GM18498 (cell line): ENCODE measurements around the gene ENTPD6.
A peak's percentile ranks its signal among the peaks of the same experiment; 100 is the strongest.
"Not testable (repeated sequence)": the region's sequence is repeated elsewhere in the genome, so short reads cannot be mapped to it uniquely, and the experiment has no call there.

Experiments
- ATAC-seq: cut with Tn5 transposase; IDR thresholded peaks from one replicate; pipeline ENCODE4 v1.9.1; 2021; ENCODE audit warnings: mild to moderate bottlenecking, moderate library complexity; ENCODE audit not compliant: unreplicated experiment

The ENTPD6 gene

GRCh38 chr20:25195014-25195961 is at the start of gene ENTPD6:
Gene ENTPD6, plus strand, starts transcription at chr20:25195712. Its CDS starts 10,825 bp downstream, at chr20:25206537.
- peak; percentile 77 for ATAC-seq

- ATAC-seq, result no peak
These were observed 48.5 kb upstream of the ENTPD6 start for GRCh38 chr20:25146976-25147375.

DNA sequence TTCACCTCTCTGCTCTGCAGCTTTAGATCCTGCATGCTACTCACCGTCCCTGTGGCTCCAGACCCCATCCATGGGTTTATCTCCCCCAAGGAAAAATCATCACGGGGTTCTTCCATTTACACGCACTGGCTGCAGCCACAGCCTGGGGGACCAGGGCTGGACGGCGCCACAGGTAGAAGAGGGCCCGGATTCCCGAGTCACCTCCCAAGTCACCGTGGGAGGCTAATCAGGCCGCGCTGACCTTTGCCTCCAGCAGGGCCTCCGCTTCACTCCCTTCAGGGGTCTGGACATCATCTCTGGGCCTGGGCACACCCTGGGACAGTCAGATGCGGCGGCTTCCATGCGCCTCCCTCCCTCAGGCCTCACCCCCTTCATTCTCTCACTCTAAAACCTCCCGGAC is 47.8 kb upstream of the ENTPD6 start:
- ATAC-seq, result no peak

- ATAC-seq, result no peak
These were observed 47.1 kb upstream of the ENTPD6 start for GRCh38 chr20:25148181-25148981.

- no peak for ATAC-seq
These were observed 46.3 kb upstream of the ENTPD6 start for GRCh38 chr20:25148982-25149846.

- no peak for ATAC-seq
These were observed 45.5 kb upstream of the ENTPD6 start for GRCh38 chr20:25150016-25150415.

DNA sequence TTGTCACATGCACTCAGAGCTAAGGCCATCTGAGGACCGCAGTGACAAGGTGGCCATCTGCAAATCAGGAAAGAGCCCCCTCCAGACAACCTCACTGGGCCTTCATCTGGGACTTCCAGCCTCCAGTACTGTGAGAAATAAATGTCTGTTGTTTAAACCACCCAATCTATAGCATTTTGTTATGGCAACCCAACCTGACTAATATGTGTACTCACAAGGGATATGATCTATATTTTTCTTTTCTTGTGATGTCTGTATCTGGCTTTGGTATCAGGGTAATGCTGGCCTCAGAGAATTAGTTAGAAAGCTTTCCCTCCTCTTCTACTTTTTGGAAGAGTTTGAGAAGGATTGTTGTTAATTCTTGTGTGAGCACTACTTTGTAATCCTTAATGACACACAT is 37.5 kb upstream of the ENTPD6 start:
- no peak for ATAC-seq

GRCh38 chr20:25160467-25160866 is 35.0 kb upstream of the ENTPD6 start:
- ATAC-seq, result peak; percentile 46

DNA sequence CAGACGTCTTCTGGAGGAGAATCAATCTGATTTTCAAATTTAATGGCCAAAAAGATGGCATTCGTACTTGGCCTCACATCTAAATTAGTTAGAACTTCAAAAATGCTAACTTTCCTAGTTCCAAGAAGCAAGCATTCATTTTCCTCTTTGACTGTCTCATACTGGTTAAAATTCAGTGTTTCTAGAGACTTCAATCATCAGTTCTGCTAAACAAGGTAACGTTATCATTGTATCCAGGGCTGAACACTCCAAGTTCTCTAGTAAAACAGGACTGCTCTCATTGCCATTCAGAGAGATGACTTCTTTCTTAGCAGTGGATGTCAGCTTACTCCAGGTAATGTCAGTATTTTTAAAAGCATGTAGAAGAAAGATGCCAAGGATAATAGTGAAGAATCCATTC is 34.6 kb upstream of the ENTPD6 start:
- no peak for ATAC-seq

- no peak for ATAC-seq
These were observed 30.4 kb upstream of the ENTPD6 start for GRCh38 chr20:25165128-25165527.

GRCh38 chr20:25166105-25166782 is 29.3 kb upstream of the ENTPD6 start:
- ATAC-seq, result not testable (repeated sequence)

GRCh38 chr20:25173321-25173720 is 22.2 kb upstream of the ENTPD6 start:
- no peak for ATAC-seq

- no peak for ATAC-seq
These were observed 21.6 kb upstream of the ENTPD6 start for GRCh38 chr20:25173886-25174308.

DNA sequence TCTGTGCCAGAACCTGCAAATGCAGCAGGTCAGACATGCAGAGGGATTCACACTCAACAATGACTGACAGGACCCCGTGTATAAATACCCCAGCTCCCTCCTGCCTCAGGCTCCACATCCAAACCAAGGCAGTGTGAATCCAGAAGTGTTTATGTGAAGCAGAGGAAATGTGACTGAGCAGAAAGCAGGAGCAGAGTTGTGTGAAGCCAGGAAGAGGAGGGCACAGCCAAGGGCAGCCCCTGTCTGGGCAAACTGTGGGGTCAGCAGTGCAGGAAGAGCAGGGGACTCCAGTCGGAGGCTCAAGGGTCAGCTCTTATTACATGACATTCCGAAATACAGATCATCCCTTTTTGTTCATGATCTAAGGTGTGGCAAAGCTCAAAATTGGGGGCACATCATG is 19.3 kb upstream of the ENTPD6 start:
- ATAC-seq, result no peak

DNA sequence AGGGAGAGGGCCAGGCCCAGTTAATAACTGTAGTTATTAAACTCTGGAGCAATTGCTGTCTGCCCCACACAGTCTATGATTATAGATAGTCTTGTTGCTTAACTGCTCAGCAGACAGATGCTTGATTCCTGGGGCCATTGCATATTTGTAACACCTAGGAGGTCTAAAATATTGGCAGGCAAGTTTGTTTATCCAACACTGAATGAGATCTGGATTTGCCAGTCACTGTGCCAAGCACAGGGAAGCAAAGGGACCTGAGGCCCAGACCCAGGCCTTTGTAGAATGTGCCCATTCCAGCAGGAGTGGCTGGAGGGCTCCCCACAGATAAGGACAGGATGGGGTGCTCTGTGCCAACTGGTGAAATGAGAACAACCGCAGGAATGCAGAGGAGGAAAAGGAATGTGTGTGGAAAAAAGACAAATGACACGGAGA is 17.6 kb upstream of the ENTPD6 start:
- ATAC-seq, result no peak

DNA sequence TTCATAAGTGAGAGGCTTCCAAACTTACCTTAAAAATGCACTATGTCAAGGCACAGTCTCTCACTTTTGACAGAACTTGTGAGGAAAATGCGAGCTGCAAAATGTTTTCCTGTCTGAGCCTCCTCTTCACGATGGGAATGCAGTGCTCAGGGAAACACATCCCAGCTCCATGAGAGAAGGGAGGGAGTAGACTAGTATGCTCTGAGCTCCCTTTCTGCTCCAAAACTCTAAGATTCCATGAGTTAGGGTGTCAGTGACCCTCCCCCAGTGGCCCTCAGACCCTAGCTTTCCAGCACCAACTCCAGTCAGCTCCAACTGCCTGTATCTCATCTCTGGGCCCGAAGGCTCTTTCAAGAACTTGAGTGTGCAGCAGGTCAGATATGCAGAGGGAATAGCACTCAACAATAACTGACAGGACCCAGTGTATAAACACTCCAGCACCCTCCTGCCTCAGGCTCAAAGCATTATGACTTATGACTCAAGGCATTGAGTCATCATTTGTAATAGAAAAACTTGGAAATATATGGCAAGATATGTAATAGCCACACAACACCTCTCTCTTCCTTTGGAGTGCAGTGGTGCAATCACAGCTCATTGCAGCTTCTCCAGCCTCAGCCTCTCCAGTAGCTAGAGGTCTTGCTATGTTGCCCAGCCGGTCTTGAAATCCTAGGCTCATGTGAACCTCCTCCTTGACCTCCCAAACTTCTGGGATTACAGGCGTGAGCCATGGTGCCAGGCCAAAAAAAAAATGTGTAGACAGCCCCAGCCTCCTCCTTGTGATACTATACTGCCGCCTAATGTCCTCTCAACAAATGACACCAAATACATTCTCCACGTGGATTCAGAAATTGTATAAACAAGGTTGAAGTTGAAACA is 16.7 kb upstream of the ENTPD6 start:
- no peak for ATAC-seq

GRCh38 chr20:25179439-25180089 is 15.9 kb upstream of the ENTPD6 start:
- ATAC-seq, result no peak

GRCh38 chr20:25184391-25184790 is 11.1 kb upstream of the ENTPD6 start:
- not testable (repeated sequence) for ATAC-seq

DNA sequence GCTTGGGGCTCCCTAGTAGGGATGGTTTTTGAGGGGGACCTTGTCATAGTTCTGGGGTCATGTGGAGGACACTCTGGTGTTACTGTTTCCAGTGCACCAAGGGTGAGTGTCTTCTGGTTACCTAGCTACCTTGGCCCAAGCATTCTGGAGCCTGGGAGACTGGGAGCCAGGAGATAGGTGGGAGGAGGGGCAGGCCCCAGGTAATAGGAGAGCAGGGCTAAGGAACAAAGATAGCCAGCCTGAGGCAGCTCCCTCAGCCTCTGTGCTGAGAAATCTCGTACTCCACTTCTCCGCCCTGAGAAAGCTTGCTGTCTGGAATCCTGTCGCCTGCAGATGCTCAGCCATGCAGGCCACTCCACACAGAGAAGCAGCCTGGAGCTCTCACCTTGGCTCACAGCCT is 8.3 kb upstream of the ENTPD6 start:
- ATAC-seq, result no peak
